Fibroblast of lung (primary cell): ENCODE measurements around the gene GPATCH1. TPM values are rescaled to one million over a fixed set of nuclear protein-coding genes. Genes with fewer than 3 reads are reported as not detected.

Experiments used
- DNase-seq, 2 donors: peaks; one replicate each; pipeline versions ENCODE4 v3.0.0 to v3.0.0-alpha.2; 2010; ENCODE audit warnings: low read depth in 2 of 2
- H2AFZ ChIP-seq: 2 replicates; pipeline ENCODE4 v1.5.1; 2012; ENCODE audit warnings: low read length, control low read depth, inconsistent platforms
- H3K27ac ChIP-seq: 2 replicates; pipeline ENCODE4 v1.5.1; 2011; ENCODE audit warnings: low read length, control low read depth; ENCODE audit not compliant: insufficient read depth
- H3K27me3 ChIP-seq: 2 replicates; pipeline ENCODE4 v1.5.1; 2011; ENCODE audit warnings: mild to moderate bottlenecking, low read length; ENCODE audit not compliant: control insufficient read depth, insufficient read depth
- H3K36me3 ChIP-seq: 2 replicates; pipeline ENCODE4 v1.5.1; 2011; ENCODE audit warnings: low read length; ENCODE audit not compliant: control insufficient read depth, insufficient read depth
- H3K4me1 ChIP-seq: 2 replicates; pipeline ENCODE4 v1.5.1; 2011; ENCODE audit warnings: low read length; ENCODE audit not compliant: control insufficient read depth, insufficient read depth; ENCODE audit errors: extremely low read depth
- H3K4me2 ChIP-seq: 2 replicates; pipeline ENCODE4 v1.5.1; 2011; ENCODE audit warnings: low read length, control low read depth; ENCODE audit not compliant: insufficient read depth; ENCODE audit errors: extremely low read depth
- H3K4me3 ChIP-seq, 4 experiments: fragments of 200-600 bp in 1 of 4; sonication (generic) in 1 of 4; replicated peaks in 1 of 4; 2 replicates each; pipeline ENCODE4 v1.5.1; 2011 to 2016; ENCODE audit warnings: low read length in 4 of 4, low read depth in 3 of 4, mild to moderate bottlenecking in 3 of 4, control low read depth in 2 of 4, inconsistent platforms in 1 of 4, mixed read lengths in 1 of 4; ENCODE audit not compliant: insufficient read depth in 1 of 4; ENCODE audit errors: control extremely low read depth in 1 of 4
- H3K79me2 ChIP-seq: 2 replicates; pipeline ENCODE4 v1.5.1; 2012; ENCODE audit warnings: mild to moderate bottlenecking, low read length, inconsistent platforms; ENCODE audit not compliant: control insufficient read depth, insufficient read depth
- H3K9ac ChIP-seq: 2 replicates; pipeline ENCODE4 v1.5.1; 2011; ENCODE audit warnings: mild to moderate bottlenecking, low read length, control low read depth; ENCODE audit not compliant: insufficient read depth
- H3K9me3 ChIP-seq: 2 replicates; pipeline ENCODE4 v1.5.1; 2012; ENCODE audit warnings: low read depth, low read length; ENCODE audit not compliant: control insufficient read depth, insufficient read depth
- H4K20me1 ChIP-seq: 2 replicates; pipeline ENCODE4 v1.5.1; 2011; ENCODE audit warnings: low read length; ENCODE audit not compliant: control insufficient read depth, insufficient read depth; ENCODE audit errors: extremely low read depth
- EZH2 ChIP-seq: IDR thresholded peaks from 2 replicates; pipeline ENCODE4 v1.5.1; 2012; ENCODE audit warnings: low read length, control low read depth, mild to moderate bottlenecking; ENCODE audit errors: missing control alignments
- polyA plus RNA-seq, 2 donors: library from polyadenylated mRNA; depleted of rRNA in 1 of 2; stranded (reverse) in 1 of 2; unstranded in 1 of 2; fragments of >200 nt; gene quantifications; 2 replicates each; pipeline ENCODE4 v1.2.1, GENCODE V29; 2011 to 2012; ENCODE audit warnings: missing spikeins in 1 of 2
- total RNA-seq: library from RNA; depleted of rRNA; stranded (reverse); fragments of >200 nt; gene quantifications from 2 replicates; pipeline ENCODE4 v1.2.1, GENCODE V29; 2014
- TF ChIP-seq, protein P1 (sequence below), 2 donors: IDR thresholded peaks in 1 of 2; conservative IDR thresholded peaks in 1 of 2; 1 replicate in 1 of 2; 2 replicates in 1 of 2; pipeline ENCODE4 v1.5.1; 2011 to 2012; ENCODE audit warnings: low read length in 2 of 2, control low read depth in 1 of 2, inconsistent platforms in 1 of 2, low read depth in 1 of 2, mild to moderate bottlenecking in 1 of 2

GPATCH1 gene
- total and polyA plus RNA-seq, 2 donors (not counting 1 experiment from before 2014, with no cell fraction given): 5.6 to 6.3 TPM

DNA sequence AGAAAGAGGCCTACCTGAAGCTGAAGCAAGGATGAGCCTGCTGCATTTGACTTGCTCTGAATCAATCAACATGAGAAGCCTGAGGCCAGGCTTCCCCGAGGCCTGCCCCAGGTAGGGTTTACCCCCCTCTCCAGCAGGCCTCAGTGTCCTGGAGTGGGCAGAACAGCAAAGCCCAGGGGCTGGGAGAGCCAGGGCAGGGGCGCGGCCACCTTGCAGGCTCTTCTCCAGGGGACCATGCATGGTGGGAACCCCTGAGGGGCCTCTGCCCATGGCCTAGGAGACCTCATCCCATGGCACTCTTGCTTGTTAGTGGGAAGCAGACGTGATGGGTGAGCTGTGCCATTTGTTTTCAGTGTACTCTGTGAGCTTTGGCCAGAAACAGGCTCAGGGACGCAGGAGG is 93.2 kb downstream of the GPATCH1 start:
- Histone ChIP-seq H3K27me3 (no peaks in the 10 kb centered on the region), H2AFZ (no peak overlapping the region), H3K79me2 (peaks cover 2% of the 10 kb centered on the region), H4K20me1 (no peaks in the 10 kb centered on the region), H3K4me3 (no peak overlapping the region), H3K4me1 (peaks cover 6% of the 10 kb centered on the region), H3K27ac (no peak overlapping the region), H3K9me3 (no peaks in the 10 kb centered on the region), H3K4me2 (no peak overlapping the region), H3K9ac (no peak overlapping the region), H3K36me3 (no peaks in the 10 kb centered on the region)
- DNase-seq: no peak
- TF ChIP-seq, protein P1, sequence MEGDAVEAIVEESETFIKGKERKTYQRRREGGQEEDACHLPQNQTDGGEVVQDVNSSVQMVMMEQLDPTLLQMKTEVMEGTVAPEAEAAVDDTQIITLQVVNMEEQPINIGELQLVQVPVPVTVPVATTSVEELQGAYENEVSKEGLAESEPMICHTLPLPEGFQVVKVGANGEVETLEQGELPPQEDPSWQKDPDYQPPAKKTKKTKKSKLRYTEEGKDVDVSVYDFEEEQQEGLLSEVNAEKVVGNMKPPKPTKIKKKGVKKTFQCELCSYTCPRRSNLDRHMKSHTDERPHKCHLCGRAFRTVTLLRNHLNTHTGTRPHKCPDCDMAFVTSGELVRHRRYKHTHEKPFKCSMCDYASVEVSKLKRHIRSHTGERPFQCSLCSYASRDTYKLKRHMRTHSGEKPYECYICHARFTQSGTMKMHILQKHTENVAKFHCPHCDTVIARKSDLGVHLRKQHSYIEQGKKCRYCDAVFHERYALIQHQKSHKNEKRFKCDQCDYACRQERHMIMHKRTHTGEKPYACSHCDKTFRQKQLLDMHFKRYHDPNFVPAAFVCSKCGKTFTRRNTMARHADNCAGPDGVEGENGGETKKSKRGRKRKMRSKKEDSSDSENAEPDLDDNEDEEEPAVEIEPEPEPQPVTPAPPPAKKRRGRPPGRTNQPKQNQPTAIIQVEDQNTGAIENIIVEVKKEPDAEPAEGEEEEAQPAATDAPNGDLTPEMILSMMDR (conservative IDR thresholded peaks at IDR 0.05 in 1 of 2, IDR thresholded peaks at IDR 0.05 in 1 of 2; ENCODE audit: low read depth in 1 of 2, low read length in 2 of 2): no peak
- no peak for TF ChIP-seq EZH2

DNA sequence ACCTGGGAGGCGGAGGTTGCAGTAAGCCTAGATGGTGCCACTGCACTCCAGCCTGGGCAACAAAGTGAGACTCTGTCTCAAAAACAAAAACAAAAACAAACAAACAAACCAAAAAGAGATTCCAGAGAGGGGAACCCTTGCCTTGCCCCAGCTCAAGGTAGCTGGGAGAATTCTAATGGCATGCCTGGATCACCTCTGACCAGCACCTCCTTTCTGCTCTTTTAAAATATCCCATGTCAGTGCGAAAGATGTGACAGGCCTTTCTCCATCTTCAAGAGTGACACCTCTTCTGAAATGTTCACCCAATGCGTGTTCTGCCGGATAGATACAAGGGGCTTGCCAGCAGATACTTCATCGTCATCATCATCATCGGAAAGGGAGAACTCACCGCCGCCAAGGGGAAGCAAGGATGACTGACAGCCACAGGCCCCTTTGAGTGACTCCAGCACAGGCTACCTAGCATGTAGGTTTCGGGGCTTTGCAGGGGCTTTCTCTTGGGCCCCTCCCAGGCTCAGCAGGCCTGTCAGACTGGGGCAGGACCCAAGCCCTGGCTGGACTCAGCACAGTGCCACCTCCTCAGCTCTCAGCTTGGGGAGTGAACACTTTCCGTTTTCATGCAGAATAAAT is 94.3 kb downstream of the GPATCH1 start:
- no peak for DNase-seq
- Histone ChIP-seq H4K20me1 (no peaks in the 10 kb centered on the region), H3K4me1 (peaks cover 6% of the 10 kb centered on the region), H3K9me3 (no peaks in the 10 kb centered on the region), H3K27me3 (no peaks in the 10 kb centered on the region), H3K79me2 (peaks cover 2% of the 10 kb centered on the region), H3K27ac (no peak overlapping the region), H3K4me3 (peak overlapping the region in 2 of 4 experiments; percentile 84 to 87), H2AFZ (no peak overlapping the region), H3K36me3 (no peaks in the 10 kb centered on the region), H3K4me2 (peak overlapping the region; percentile 89), H3K9ac (no peak overlapping the region)
- no peak for TF ChIP-seq EZH2
- TF ChIP-seq, protein P1 (conservative IDR thresholded peaks at IDR 0.05 in 1 of 2, IDR thresholded peaks at IDR 0.05 in 1 of 2; ENCODE audit: low read depth in 1 of 2, low read length in 2 of 2): no peak

- peak; percentile 33 to 44 for DNase-seq
Measured at GRCh38 chr19:33175886-33176669, 95.1 kb downstream of the GPATCH1 start.

More at GRCh38 chr19:33175886-33176669, 95.1 kb downstream of the GPATCH1 start:
- peak overlapping the region; percentile 74 to 87 (median 86) for H3K4me3 ChIP-seq
- peak overlapping the region; percentile 89 for H2AFZ ChIP-seq
- peak overlapping the region; percentile 79 for H3K27ac ChIP-seq
- H3K36me3 ChIP-seq: no peaks in the 10 kb centered on the region
- peak overlapping the region; percentile 89 for H3K4me2 ChIP-seq
- peaks cover 6% of the 10 kb centered on the region for H3K4me1 ChIP-seq
- H4K20me1 ChIP-seq: no peaks in the 10 kb centered on the region
- no peaks in the 10 kb centered on the region for H3K27me3 ChIP-seq
- peak overlapping the region; percentile 89 for H3K9ac ChIP-seq
- peaks cover 2% of the 10 kb centered on the region for H3K79me2 ChIP-seq
- TF ChIP-seq, protein P1 (conservative IDR thresholded peaks at IDR 0.05 in 1 of 2, IDR thresholded peaks at IDR 0.05 in 1 of 2; ENCODE audit: low read depth in 1 of 2, low read length in 2 of 2): no peak
- TF ChIP-seq EZH2: no peak
- H3K9me3 ChIP-seq: no peaks in the 10 kb centered on the region
